Chondrocyte (in vitro differentiated cells): Measurements from ENCODE around the gene PTPRK. TPM values are rescaled to one million over a fixed set of nuclear protein-coding genes. Genes with fewer than 3 reads are reported as not detected.
"Not testable (repeated sequence)": the region's sequence is repeated elsewhere in the genome, so short reads cannot be mapped to it uniquely, and the experiment has no call there.

Source experiments
- DNase-seq: peaks from one replicate; pipeline ENCODE4 v3.0.0; 2021; ENCODE audit warnings: mixed read lengths, low spot score
- H3K27ac Mint-ChIP-seq: one replicate; pipeline ENCODE4 v1.8.0; 2021; ENCODE audit warnings: mild to moderate bottlenecking, moderate library complexity, mixed read lengths; ENCODE audit not compliant: unreplicated experiment
- H3K27me3 Mint-ChIP-seq: 2 replicates; pipeline ENCODE4 v1.8.0; 2021; ENCODE audit warnings: low read depth, mixed read lengths
- H3K36me3 Mint-ChIP-seq: 2 replicates; pipeline ENCODE4 v1.8.0; 2021; ENCODE audit warnings: low read depth, mixed read lengths
- H3K4me1 Mint-ChIP-seq: 2 replicates; pipeline ENCODE4 v1.8.0; 2021; ENCODE audit warnings: low read depth, mild to moderate bottlenecking, mixed read lengths
- H3K4me3 Mint-ChIP-seq: one replicate; pipeline ENCODE4 v1.8.0; 2021; ENCODE audit warnings: mild to moderate bottlenecking, moderate library complexity, mixed read lengths; ENCODE audit not compliant: unreplicated experiment
- H3K9me3 Mint-ChIP-seq: 2 replicates; pipeline ENCODE4 v1.8.0; 2021; ENCODE audit warnings: low read depth, mixed read lengths
- total RNA-seq: library from RNA; stranded (reverse); gene quantifications from 3 replicates; pipeline ENCODE4 v1.2.1, GENCODE V29; 2021
- TF ChIP-seq, protein P1 (sequence below): fragments of 200-600 bp; sonication (generic); IDR thresholded peaks from 2 replicates; pipeline ENCODE4 v1.5.0; 2021; ENCODE audit warnings: antibody characterized with exemption, mild to moderate bottlenecking, moderate library complexity

Gene PTPRK
- total RNA-seq, 1 donor from 2014 or later, result 63.3 TPM

GRCh38 chr6:128491100-128491581, 29.3 kb downstream of the PTPRK start:
- Mint-ChIP-seq H3K27ac (peak overlapping the region; percentile 97), H3K36me3 (no peaks in the 10 kb centered on the region), H3K4me1 (peaks cover 49% of the 10 kb centered on the region), H3K4me3 (peak overlapping the region; percentile 74), H3K27me3 (no peaks in the 10 kb centered on the region), H3K9me3 (no peaks in the 10 kb centered on the region)
- DNase-seq, result no peak
- TF ChIP-seq, protein P1, sequence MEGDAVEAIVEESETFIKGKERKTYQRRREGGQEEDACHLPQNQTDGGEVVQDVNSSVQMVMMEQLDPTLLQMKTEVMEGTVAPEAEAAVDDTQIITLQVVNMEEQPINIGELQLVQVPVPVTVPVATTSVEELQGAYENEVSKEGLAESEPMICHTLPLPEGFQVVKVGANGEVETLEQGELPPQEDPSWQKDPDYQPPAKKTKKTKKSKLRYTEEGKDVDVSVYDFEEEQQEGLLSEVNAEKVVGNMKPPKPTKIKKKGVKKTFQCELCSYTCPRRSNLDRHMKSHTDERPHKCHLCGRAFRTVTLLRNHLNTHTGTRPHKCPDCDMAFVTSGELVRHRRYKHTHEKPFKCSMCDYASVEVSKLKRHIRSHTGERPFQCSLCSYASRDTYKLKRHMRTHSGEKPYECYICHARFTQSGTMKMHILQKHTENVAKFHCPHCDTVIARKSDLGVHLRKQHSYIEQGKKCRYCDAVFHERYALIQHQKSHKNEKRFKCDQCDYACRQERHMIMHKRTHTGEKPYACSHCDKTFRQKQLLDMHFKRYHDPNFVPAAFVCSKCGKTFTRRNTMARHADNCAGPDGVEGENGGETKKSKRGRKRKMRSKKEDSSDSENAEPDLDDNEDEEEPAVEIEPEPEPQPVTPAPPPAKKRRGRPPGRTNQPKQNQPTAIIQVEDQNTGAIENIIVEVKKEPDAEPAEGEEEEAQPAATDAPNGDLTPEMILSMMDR, result no peak

DNA sequence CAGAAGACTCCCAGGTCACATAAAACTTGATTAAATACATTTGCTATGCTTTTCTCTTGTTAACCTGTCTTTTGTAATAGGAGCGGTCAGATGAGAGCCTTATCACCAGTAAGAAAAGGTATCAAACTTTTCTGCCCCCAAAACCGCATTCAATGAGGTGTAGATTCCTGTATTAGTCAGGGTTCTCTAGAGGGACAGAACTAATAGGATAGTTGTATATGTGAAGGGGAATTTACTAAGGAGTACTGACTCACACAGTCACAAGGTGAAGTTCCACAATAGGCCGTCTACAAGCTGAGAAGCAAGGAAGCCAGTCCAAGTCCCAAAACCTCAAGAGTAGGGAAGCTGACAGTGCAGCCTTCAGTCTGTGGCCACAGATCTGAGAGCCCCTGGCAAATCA, 32.7 kb downstream of the PTPRK start:
- no peak for DNase-seq
- no peaks in the 10 kb centered on the region for H3K36me3 Mint-ChIP-seq
- peaks cover 35% of the 10 kb centered on the region for H3K4me1 Mint-ChIP-seq
- H3K27ac Mint-ChIP-seq, result no peak overlapping the region
- no peaks in the 10 kb centered on the region for H3K27me3 Mint-ChIP-seq
- H3K9me3 Mint-ChIP-seq, result no peaks in the 10 kb centered on the region
- H3K4me3 Mint-ChIP-seq, result no peak overlapping the region
- TF ChIP-seq, protein P1, result no peak

DNA sequence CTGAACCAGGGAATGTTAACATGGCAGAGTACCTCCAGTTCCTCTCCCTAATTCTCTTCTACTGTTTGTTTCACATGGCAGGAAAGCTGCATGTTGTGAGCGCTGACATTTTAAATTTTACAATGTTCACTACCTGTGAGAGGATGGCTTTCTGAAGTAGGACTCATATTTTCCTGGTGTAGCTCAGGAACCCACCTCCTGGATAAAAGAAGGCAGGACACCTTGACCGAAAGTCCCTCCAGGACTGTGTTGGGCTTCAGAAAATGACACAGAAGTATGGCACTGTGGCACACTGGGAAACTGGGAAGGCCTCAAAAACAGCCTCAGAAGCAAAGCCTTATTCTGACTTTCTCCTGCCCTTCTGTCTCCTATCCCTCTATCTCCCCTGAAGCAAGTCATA, 33.3 kb downstream of the PTPRK start:
- Mint-ChIP-seq H3K27me3 (no peaks in the 10 kb centered on the region), H3K4me3 (no peak overlapping the region), H3K9me3 (no peaks in the 10 kb centered on the region), H3K4me1 (peaks cover 28% of the 10 kb centered on the region), H3K36me3 (no peaks in the 10 kb centered on the region), H3K27ac (no peak overlapping the region)
- DNase-seq, result no peak
- TF ChIP-seq, protein P1, result peak; percentile 63

- H3K4me1 Mint-ChIP-seq, result peaks cover 23% of the 10 kb centered on the region
- H3K27ac Mint-ChIP-seq, H3K4me3 Mint-ChIP-seq, H3K9me3 Mint-ChIP-seq, DNase-seq, H3K36me3 Mint-ChIP-seq, H3K27me3 Mint-ChIP-seq: not testable (repeated sequence)
Observed at GRCh38 chr6:128486580-128486979, 33.8 kb downstream of the PTPRK start.

DNA sequence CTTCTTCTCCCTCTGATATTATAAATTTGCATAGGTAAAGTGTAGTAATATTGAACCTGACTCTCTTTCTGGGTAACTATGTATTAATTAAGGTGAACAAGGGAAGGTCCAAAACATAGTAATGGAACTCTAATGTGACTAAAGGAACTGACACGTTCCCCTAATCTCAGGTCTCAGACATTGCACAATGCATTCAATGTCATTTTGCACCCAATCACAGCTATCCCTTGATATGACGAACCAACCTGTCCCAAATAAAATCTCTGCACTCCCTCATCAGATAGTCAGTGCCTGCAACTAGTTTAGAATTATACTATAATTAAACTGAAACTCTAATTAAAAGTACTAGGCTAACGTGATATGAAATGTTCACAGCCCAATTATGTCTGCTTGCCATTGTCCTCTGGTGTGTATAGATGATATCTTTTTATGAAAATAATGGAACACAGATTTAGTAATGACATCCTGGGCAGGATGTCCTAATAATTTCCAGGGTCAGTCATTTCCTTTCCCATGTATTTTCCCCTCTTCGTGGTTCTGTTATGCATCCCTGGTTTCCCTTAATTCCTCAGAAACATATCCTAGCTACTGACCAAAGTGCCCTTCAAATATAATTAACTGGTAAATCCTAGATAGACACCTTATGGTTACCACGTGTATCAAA, 36.8 kb downstream of the PTPRK start:
- Mint-ChIP-seq H3K4me3 (no peak overlapping the region), H3K27me3 (no peaks in the 10 kb centered on the region), H3K36me3 (no peaks in the 10 kb centered on the region), H3K4me1 (peaks cover 14% of the 10 kb centered on the region), H3K9me3 (no peaks in the 10 kb centered on the region), H3K27ac (no peak overlapping the region)
- TF ChIP-seq, protein P1, result no peak
- no peak for DNase-seq

DNA sequence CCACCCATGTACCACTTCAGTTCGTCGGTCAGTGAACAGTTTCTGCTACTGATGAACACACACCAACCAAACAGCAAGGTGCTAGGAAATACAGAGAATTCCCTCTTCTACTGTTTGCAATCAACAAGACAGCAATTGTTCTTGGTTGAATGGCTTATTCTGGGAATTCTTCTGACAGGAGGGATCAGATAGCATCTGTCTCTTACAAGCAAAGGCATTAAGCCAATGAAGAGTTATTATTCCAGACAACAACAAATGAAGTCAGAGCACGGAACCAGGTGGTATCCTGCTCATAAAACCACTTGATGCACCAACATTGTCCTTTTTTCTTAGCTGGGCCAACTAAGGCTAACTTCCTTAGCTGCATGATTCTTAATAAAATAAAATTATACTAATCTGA, 37.8 kb downstream of the PTPRK start:
- H3K27ac Mint-ChIP-seq, result no peak overlapping the region
- peaks cover 19% of the 10 kb centered on the region for H3K4me1 Mint-ChIP-seq
- no peaks in the 10 kb centered on the region for H3K27me3 Mint-ChIP-seq
- no peaks in the 10 kb centered on the region for H3K9me3 Mint-ChIP-seq
- no peaks in the 10 kb centered on the region for H3K36me3 Mint-ChIP-seq
- no peak for DNase-seq
- TF ChIP-seq, protein P1, result no peak
- no peak overlapping the region for H3K4me3 Mint-ChIP-seq
